Fibroblast of villous mesenchyme (primary cell): ENCODE data around the gene RSF1. TPM values are rescaled to one million over a fixed set of nuclear protein-coding genes. Genes with fewer than 3 reads are reported as not detected.

ENCODE experiments used
- DNase-seq: peaks from one replicate; pipeline ENCODE4 v3.0.0-alpha.2; 2010; ENCODE audit warnings: low read depth
- H3K4me3 ChIP-seq: 2 replicates; pipeline ENCODE4 v1.5.1; 2011; ENCODE audit warnings: low read depth, mild to moderate bottlenecking, low read length
- total RNA-seq: library from RNA; depleted of rRNA; stranded (reverse); fragments of >200 nt; gene quantifications from 2 replicates; pipeline ENCODE4 v1.2.3, GENCODE V29; 2012
- TF ChIP-seq, protein P1 (sequence below): IDR thresholded peaks from 2 replicates; pipeline ENCODE4 v1.5.1; 2012; ENCODE audit warnings: low read depth, mild to moderate bottlenecking, low read length; ENCODE audit not compliant: insufficient read depth

The RSF1 gene
- total RNA-seq, 1 donor: 46.2 TPM

DNA sequence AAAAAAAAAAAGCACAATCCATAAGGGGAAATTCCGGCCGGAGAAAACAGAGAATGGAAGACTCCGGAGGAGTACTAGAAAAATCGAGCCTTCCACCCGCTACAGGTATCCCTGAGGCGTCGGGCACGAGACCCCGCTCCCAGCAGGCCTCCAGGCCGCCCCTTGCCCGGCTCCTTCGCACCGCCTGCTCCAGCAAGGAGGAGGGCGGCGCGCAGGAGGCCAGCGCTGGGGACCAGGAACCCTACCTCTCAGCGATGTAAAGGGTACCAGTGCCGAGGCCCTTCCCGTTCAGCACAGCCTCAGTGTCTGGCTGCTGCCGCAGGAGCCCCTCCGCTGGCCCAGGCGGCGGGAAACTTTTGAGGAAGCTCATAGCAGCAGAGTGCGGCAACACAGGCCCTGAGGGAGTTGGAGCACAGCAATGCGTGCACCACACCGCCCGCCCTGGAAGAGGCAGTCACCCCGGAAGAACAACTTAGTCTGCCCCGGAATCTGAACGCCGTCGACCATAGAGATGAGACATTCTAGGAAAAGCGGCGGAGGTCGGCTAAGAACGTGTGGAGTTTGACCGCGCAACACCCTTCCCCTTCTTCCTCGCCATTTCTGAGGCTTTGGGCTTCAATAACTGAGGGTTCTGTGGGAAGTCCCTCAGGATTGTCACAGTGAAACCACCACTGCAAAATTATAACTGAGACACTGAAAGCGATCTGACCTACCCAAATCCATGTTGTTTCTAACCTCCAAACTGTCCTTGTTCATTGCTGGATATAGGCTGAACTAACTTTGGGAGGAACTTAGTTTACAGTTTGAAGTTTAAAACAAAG lies 183.0 kb downstream of the RSF1 start, which contains the start of gene CLNS1A:
Gene CLNS1A (minus strand): TSS at position 450 of the 821 bp plus-strand sequence. CDS start 80 bp downstream, at position 370.
- TF ChIP-seq, protein P1, sequence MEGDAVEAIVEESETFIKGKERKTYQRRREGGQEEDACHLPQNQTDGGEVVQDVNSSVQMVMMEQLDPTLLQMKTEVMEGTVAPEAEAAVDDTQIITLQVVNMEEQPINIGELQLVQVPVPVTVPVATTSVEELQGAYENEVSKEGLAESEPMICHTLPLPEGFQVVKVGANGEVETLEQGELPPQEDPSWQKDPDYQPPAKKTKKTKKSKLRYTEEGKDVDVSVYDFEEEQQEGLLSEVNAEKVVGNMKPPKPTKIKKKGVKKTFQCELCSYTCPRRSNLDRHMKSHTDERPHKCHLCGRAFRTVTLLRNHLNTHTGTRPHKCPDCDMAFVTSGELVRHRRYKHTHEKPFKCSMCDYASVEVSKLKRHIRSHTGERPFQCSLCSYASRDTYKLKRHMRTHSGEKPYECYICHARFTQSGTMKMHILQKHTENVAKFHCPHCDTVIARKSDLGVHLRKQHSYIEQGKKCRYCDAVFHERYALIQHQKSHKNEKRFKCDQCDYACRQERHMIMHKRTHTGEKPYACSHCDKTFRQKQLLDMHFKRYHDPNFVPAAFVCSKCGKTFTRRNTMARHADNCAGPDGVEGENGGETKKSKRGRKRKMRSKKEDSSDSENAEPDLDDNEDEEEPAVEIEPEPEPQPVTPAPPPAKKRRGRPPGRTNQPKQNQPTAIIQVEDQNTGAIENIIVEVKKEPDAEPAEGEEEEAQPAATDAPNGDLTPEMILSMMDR: peak; percentile 6
- DNase-seq: peak; percentile 85
- H3K4me3 ChIP-seq: peak within 1 kb of the TSS; percentile 78

DNA sequence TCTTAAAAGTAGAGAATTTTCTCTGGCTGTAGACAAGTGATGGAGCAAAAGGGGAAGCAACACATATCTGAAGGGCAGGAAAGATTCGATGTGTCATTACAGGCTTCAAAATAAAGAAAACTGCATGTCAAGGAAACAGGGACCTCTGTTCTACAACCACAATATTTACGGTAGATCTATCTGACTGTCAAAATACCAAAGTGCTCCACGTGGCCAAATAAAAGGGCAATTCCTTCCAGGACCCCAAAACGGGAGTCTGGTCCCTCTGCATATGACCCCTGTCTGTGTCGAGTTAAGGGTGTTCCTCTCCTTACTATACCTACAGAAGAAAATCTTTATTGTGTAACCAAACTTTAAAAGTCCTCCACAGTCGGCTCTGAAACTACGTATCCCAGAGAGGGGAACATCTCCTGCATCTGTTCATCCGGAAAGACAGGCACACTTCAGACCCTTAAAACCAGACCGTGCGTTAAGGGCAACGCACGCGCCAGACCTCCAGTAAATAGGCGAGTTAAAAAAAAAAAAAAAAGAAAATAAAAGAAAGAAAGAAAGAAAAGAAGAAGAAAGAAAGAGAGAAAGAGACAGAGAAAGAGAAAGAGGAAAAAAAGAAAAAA lies 183.7 kb downstream of the RSF1 start:
- peak overlapping the region; percentile 78 for H3K4me3 ChIP-seq
- no peak for DNase-seq
- TF ChIP-seq, protein P1: no peak

DNA sequence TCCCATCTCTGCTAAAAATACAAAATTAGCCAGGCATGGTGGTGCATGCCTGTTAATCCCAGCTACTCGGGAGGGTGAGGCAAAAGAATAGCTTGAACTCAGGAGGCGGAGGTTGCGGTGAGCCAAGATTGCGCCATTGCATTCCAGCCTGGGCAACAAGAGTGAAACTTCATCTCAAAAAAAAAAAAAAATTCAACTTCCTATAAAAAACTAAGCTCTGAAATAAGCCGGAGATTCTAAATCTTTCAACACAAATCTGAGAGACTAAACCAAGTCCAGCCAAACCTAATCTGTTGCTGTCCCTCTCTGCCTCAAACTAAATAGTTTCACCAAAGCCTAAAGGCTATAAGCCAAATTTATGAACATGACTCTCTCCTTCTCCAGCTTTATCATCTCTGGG lies 186.6 kb downstream of the RSF1 start:
- peak; percentile 90 for DNase-seq
- peak overlapping the region; percentile 21 for H3K4me3 ChIP-seq

DNA sequence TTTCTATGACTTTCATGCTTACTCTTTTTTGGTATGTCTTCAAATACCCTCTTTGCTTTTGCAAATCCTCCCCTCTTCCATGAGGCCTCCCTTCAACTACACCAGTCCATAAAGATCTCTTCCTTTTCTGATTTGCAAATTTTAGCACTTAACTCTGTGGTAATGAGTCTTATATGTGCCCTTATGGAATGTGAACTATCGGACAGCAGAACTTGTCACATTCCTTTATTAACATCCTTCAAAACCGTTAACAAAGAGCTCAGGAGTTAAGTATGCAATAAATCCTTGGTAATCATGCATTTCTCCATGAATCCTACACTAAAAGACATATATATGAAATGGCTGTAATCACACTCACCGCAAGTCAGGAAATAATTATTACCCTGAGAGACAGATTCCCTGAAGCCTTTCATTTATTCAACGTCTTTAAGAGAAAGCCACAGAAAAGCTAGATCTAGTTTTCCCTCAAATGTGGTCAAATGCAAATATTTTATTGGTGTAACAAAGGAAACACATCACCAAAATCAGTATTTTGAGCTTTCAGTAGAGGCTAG lies 190.3 kb downstream of the RSF1 start:
- TF ChIP-seq, protein P1: no peak
- no peak for DNase-seq
- H3K4me3 ChIP-seq: no peak overlapping the region

DNA sequence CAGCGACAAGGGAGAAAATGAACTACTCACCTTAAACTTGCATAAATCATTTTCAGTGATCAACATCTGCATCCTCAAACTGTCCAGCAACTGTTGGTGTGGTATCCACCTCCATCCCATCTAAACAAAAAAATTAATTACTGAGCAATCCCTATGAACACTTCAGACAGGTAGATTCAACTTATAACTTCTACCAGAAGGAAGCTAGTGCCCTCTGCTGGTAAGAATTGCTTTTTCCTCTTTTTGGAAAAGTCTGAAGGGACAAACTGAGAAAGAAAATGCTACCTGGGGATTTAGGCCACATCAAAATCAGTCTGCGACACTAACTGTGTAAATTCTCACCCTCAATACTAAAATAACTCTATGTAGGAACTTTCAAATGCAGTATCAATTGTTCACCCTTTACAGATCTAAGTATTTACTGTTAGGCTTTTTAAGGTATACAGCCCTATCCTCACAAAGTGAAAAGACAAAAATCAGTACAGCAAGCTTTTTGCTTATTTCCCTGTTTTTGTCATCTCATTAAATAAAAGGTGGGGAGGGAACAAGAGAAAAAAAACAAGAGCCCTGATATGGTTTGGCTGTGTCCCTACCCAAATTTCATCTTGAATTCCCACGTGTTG lies 200.8 kb downstream of the RSF1 start:
- peak; percentile 59 for DNase-seq
- TF ChIP-seq, protein P1: peak; percentile 73
- H3K4me3 ChIP-seq: no peak overlapping the region

DNA sequence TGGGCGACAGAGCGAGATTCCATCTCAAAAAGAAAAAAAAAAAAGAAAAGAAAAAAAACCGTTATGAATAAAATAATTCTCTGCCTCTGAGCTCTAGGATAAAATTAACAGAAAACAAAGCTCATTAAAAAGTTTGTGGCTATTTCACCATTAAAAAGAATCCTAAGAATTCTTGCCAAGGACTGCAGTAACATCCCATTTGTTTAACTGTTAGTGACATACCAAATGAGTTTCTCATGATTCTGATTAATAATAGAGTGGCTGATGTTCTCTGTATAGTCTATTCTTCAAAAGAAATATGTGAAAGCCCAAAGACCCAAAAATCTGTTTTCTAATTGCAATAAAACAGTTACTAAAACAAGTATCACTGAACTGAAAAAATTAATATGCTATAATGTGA lies 202.6 kb downstream of the RSF1 start:
- TF ChIP-seq, protein P1: no peak
- no peak overlapping the region for H3K4me3 ChIP-seq
- DNase-seq: peak; percentile 54

DNA sequence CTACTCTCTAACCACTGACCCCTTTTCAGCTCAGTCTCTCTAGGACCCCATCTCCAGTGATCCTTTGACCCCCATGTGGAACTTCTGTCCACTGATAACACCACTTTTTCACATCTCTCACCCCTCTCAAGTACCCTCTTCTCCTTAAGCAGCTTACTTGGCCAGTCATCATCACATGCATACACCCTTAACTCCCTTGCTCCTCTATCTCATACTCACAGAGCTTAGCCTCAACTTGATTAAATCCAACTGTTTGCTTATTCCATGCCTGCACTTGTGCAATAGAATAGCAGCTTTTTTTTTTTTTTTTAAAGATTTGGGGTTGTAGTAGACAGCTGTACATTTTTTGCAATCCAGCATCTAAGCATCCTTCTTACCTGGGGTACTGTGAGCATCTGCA lies 208.6 kb downstream of the RSF1 start:
- H3K4me3 ChIP-seq: no peak overlapping the region
- TF ChIP-seq, protein P1: no peak
- DNase-seq: peak; percentile 28
